Kidney (tissue), 14 donors: ENCODE measurements around the gene CRYGA. TPM values are rescaled to one million over a fixed set of nuclear protein-coding genes. Genes with fewer than 3 reads are reported as not detected.

Experiments used
- DNase-seq, 5 donors: peaks; one replicate each; pipeline ENCODE4 v3.0.0-alpha.2; 2013 to 2020
- FAIRE-seq: peaks from 2 replicates; lab custom pipeline; 2012; peaks lifted over from hg19 to GRCh38; lab: Jason Lieb, UNC
- H3K27ac ChIP-seq, 2 donors: one replicate each; pipeline ENCODE4 v1.7.0; 2013; ENCODE audit warnings: low read depth in 2 of 2, low read length in 2 of 2, inconsistent platforms in 1 of 2
- H3K27me3 ChIP-seq: one replicate; pipeline ENCODE4 v1.7.1; 2013; ENCODE audit warnings: low read length, inconsistent platforms; ENCODE audit not compliant: control insufficient read depth, insufficient read depth
- H3K36me3 ChIP-seq, 3 donors: one replicate each; pipeline versions ENCODE4 v1.7.0 to v1.7.1; 2013; ENCODE audit warnings: low read length in 3 of 3, control low read depth in 1 of 3, inconsistent platforms in 1 of 3; ENCODE audit not compliant: insufficient read depth in 3 of 3, control insufficient read depth in 2 of 3
- H3K4me1 ChIP-seq, 3 donors: one replicate each; pipeline versions ENCODE4 v1.7.0 to v1.7.1; 2013; ENCODE audit warnings: low read length in 3 of 3, inconsistent platforms in 1 of 3, low read depth in 1 of 3; ENCODE audit not compliant: control insufficient read depth in 2 of 3, insufficient read depth in 2 of 3
- H3K4me3 ChIP-seq, 3 donors: one replicate each; pipeline versions ENCODE4 v1.7.0 to v1.8.1; 2013; ENCODE audit warnings: low read length in 3 of 3, control low read depth in 1 of 3, inconsistent platforms in 1 of 3
- H3K9ac ChIP-seq, 3 donors: one replicate each; pipeline versions ENCODE4 v1.7.0 to v1.7.1; 2013; ENCODE audit warnings: low read length in 3 of 3, control low read depth in 1 of 3, inconsistent platforms in 1 of 3
- H3K9me3 ChIP-seq, 3 donors: one replicate each; pipeline versions ENCODE4 v1.7.0 to v1.7.1; 2013; ENCODE audit warnings: low read length in 3 of 3, control low read depth in 1 of 3, inconsistent platforms in 1 of 3; ENCODE audit not compliant: control insufficient read depth in 2 of 3, insufficient read depth in 1 of 3
- intact Hi-C: fragments of 100-400 bp; cut with DNase I; formaldehyde crosslinking; loops from one replicate; pipeline ENCODE4 v1.11.1; 2022
- polyA plus RNA-seq: library from polyadenylated mRNA; stranded (reverse); fragments of 350-450 nt; fragmentation: Illumina TruSeq; extraction: RNeasy Lipid Tissue Mini Kit (QIAGEN cat#74804); gene quantifications from one replicate; pipeline ENCODE4 v1.2.3, GENCODE V29; 2014; ENCODE audit warnings: low read depth, low replicate concordance; ENCODE audit not compliant: insufficient read depth
- total RNA-seq: library from RNA; stranded (reverse); fragmentation: NEBNext Ultra II Directional; extraction: Animal tissue kit (Norgen Biotek cat#: 25700); gene quantifications from one replicate; pipeline ENCODE4 v1.2.1, GENCODE V29; 2021
- TF ChIP-seq, protein P1 (sequence below): IDR thresholded peaks from 3 replicates; pipeline ENCODE4 v1.5.1; 2012; ENCODE audit warnings: mild to moderate bottlenecking, moderate library complexity, borderline replicate concordance; ENCODE audit not compliant: insufficient read depth; ENCODE audit errors: extremely low read depth
- donor health status: control.
- donor health status: control.
- donor health status: control.
- donor health status: control.
- donor health status: control.
- donor health status: DM: yes; HTN: yes; CAD: no.
- donor health status: Normal renal cell carcinoma (clear cell type).

The CRYGA gene
- total and polyA plus RNA-seq, 2 donors from 2014 or later, result not detected

DNA sequence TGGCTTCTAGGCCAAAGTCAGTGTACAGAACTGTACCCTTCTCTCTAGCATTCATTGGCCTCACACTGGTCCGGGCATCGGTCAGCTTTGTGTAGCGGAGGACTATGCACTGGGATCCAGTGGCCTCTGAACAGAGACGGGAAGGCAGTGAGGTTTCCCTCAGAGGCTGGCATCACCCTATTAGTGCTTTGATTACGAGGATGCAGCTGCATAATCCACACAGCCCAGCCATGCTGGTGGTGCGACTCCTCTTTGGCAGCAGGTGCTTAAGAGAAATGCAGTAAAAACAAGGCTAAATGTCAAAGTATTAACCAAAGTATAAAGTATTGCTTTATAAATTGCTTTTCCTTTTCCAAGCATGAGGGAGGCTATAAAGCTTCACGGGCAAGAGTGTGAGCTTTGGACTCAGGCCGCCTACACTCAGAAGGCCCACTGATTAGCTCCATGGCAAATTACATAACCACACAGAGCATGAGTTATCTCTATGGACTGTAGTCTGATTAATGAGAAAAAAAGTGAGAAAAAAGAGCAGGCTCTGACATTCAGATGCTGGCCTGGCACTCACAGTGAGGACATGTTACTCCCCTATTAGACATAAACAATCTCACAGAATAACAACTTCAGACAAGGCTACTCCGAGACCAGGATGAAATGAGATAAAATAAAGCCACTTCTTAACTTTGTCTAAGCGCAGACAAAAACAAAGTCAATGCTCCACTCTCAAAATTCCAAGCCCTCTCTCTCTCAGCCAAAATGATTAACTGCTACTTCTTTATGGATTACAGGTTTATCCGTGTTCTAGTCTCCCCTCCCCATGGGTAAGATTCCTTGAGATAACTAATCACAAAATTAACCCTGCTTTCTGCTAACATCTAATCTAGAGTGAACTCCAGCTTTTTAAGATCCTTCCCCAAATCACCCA is 27.3 kb downstream of the CRYGA start:
- TF ChIP-seq, protein P1, sequence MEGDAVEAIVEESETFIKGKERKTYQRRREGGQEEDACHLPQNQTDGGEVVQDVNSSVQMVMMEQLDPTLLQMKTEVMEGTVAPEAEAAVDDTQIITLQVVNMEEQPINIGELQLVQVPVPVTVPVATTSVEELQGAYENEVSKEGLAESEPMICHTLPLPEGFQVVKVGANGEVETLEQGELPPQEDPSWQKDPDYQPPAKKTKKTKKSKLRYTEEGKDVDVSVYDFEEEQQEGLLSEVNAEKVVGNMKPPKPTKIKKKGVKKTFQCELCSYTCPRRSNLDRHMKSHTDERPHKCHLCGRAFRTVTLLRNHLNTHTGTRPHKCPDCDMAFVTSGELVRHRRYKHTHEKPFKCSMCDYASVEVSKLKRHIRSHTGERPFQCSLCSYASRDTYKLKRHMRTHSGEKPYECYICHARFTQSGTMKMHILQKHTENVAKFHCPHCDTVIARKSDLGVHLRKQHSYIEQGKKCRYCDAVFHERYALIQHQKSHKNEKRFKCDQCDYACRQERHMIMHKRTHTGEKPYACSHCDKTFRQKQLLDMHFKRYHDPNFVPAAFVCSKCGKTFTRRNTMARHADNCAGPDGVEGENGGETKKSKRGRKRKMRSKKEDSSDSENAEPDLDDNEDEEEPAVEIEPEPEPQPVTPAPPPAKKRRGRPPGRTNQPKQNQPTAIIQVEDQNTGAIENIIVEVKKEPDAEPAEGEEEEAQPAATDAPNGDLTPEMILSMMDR, result no peak
- H3K27me3 ChIP-seq, result no peaks in the 10 kb centered on the region
- H3K36me3 ChIP-seq, result no peaks in the 10 kb centered on the region
- intact Hi-C loops, result no loop called here
- H3K9me3 ChIP-seq, result no peaks in the 10 kb centered on the region
- peak in 1 of 5 donors; percentile 29 for DNase-seq
- no peak overlapping the region for H3K9ac ChIP-seq
- no peak overlapping the region for H3K4me3 ChIP-seq
- no peak overlapping the region for H3K27ac ChIP-seq
- no peaks in the 10 kb centered on the region for H3K4me1 ChIP-seq
- FAIRE-seq, result no peak

DNA sequence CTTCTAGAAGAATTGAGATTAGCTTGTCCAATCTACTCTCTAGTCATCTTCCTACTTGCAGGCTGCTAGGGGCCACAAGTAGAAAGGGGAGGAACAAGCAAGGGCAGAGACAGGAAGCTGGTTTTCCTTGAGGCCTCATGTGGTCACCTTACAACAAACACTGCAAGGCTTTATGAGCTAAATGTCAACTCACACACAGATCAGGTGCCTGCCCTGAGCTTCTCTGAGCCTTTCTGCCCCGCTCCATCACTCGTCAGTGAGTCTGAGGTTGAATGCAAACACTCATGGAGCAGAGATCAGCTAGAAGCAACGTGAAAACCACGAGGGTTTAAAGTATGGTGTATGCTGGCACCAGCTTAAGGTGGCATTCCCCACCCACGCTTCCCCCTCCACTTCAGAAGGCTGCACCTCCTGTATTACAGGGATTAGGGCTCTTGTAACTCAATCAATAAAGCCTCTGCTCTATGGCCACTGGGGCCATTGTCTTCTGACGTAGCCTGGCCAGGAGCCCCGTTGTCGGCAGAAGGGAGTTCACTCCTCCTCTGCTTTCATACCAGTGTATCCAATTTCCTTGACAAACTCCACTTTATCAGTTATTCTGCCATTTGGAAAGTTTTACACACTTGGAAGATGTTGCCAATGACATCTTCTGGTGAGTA is 28.3 kb downstream of the CRYGA start:
- H3K9me3 ChIP-seq, result no peaks in the 10 kb centered on the region
- H3K36me3 ChIP-seq, result no peaks in the 10 kb centered on the region
- H3K4me1 ChIP-seq, result no peaks in the 10 kb centered on the region
- H3K27ac ChIP-seq, result no peak overlapping the region
- DNase-seq (no peak), FAIRE-seq (no peak)
- H3K9ac ChIP-seq, result no peak overlapping the region
- no peak overlapping the region for H3K4me3 ChIP-seq
- H3K27me3 ChIP-seq, result no peaks in the 10 kb centered on the region
- intact Hi-C loops, result no loop called here
- TF ChIP-seq, protein P1, result no peak

DNA sequence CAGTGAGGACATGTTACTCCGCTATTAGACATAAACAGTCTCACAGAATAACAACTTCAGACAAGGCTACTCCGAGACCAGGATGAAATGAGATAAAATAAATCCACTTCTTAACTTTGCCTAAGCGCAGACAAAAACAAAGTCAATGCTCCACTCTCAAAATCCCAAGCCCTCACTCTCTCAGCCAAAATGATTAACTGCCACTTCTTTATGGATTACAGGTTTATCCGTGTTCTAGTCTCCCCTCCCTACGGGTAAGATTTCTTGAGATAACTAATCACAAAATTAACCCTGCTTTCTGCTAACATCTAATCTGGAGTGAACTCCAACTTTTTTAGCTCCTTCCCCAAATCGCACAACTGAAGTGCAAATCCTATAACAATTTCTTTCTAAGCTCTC is 32.7 kb downstream of the CRYGA start:
- Histone ChIP-seq H3K27me3 (no peaks in the 10 kb centered on the region), H3K9me3 (no peaks in the 10 kb centered on the region), H3K27ac (no peak overlapping the region), H3K4me1 (no peaks in the 10 kb centered on the region), H3K9ac (no peak overlapping the region), H3K4me3 (no peak overlapping the region), H3K36me3 (no peaks in the 10 kb centered on the region)
- TF ChIP-seq, protein P1, result no peak
- DNase-seq, result no peak
- FAIRE-seq, result no peak
- intact Hi-C loops, result no loop called here
